HUES48 (cell line): ENCODE results near the gene EIF5A.
A peak's percentile ranks its signal among the peaks of the same experiment; 100 is the strongest.

ENCODE experiments used
- H3K27ac ChIP-seq: one replicate; pipeline ENCODE4 v1.7.0; 2013; ENCODE audit warnings: low read depth, low read length, inconsistent platforms
- H3K27me3 ChIP-seq: 2 replicates; pipeline ENCODE4 v1.6.1; 2013; ENCODE audit warnings: mild to moderate bottlenecking, low read length; ENCODE audit not compliant: control insufficient read depth, insufficient read depth
- H3K36me3 ChIP-seq: 2 replicates; pipeline ENCODE4 v1.6.1; 2013; ENCODE audit warnings: low read length; ENCODE audit not compliant: control insufficient read depth, insufficient read depth
- H3K4me1 ChIP-seq: 2 replicates; pipeline ENCODE4 v1.6.1; 2013; ENCODE audit warnings: mild to moderate bottlenecking, low read length; ENCODE audit not compliant: control insufficient read depth, insufficient read depth
- H3K4me3 ChIP-seq: 2 replicates; pipeline ENCODE4 v1.5.1; 2013; ENCODE audit warnings: mild to moderate bottlenecking, low read depth, low read length
- H3K9ac ChIP-seq: 2 replicates; pipeline ENCODE4 v1.6.1; 2013; ENCODE audit warnings: mild to moderate bottlenecking, low read depth, low read length, moderate library complexity
- H3K9me3 ChIP-seq: 2 replicates; pipeline ENCODE4 v1.6.1; 2013; ENCODE audit warnings: low read length; ENCODE audit not compliant: control insufficient read depth, insufficient read depth

EIF5A gene

DNA sequence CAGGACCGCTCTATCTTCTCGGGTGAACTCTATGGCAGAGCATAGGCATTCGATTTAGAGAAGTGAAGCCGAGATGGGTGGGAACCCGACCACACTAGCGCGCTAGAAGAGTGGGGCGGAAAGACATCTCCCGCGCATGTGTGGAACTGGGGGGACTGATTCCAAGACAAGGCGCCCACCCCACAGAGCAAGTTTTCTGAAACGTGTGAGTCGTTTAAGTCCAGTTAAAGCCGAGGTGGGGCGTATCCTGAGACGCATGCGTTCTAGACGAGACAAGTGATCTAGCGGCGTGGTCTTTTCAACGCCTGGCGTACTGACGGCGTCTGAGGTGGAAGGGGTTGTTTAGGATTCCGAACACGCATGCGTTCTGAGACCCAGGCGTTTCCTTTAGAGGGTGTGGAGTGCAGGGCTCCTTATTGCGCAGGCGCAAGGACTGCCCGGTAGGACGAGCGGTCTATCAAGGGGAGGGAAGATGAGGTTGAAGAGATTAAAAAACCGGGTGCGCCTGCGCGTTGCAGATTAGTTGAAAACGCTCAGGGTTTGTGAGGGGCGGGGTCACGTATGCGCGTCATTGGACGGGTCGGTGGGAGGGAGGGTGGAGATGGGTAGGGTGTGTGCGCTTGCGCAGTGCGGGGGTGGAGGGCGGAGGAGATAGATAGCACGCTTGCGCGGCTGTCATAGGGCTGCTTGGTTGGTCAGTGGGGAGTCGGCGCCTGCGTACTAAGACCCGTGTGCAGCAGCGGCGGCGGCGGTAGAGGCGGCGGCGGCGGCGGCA, at the start of gene EIF5A:
Gene EIF5A, plus strand, starts transcription at position 718 of the 775 bp plus-strand sequence. CDS start 2,008 bp downstream, outside the sequence.
- Histone ChIP-seq H3K4me3 (peak within 1 kb of the TSS; percentile 99), H3K27me3 (no peaks in the 10 kb centered on the region), H3K27ac (peak within 1 kb of the TSS; percentile 98), H3K9ac (peak within 1 kb of the TSS; percentile 95), H3K4me1 (peaks cover 10% of the 10 kb centered on the region; the same call in 1 of the 2 replicates), H3K36me3 (peaks cover 30% of the 10 kb centered on the region), H3K9me3 (no peaks in the 10 kb centered on the region)

DNA sequence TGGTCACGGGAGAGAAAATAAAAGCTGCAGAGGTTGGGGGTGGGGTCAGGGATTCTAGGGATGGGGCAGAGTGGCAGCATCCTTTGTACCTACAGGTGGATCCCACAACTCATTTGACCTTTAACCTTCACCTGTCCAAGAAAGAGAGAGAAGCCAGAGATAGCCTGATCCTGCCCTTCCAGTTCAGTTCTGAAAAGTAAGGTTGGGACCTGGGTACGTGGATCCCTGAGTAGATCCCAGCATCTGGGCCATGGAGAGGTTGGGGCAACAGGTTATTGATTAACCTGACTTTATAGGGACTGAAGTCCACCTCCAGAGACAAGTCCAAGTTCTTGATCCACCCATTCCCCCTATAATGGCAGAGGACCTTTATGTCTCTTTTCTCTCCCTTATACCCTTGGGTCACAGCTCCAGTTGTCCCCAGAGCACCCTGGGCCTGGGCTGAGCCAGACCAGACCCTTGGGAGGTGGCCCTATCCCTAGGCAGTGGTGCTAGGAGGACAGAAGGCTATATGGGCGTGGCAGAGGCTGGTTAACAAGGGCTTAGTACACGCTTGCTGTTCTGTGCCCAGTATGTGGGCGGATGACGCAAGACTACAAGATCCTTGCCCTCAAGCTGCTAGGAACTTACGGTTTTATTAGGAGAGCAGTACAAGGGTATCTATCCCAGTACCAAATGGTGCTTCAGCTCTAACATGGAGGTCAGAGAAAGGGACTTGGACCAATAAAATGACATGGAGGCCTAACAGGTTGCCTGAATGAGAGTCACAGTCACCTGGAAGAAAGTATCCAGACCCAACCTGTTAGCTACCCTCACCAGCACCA, 48.5 kb upstream of the EIF5A start:
- H3K4me1 ChIP-seq, result peaks cover 7% of the 10 kb centered on the region; the same call in 1 of the 2 replicates
- H3K9me3 ChIP-seq, result no peaks in the 10 kb centered on the region
- no peak overlapping the region for H3K27ac ChIP-seq
- H3K4me3 ChIP-seq, result no peak overlapping the region
- peaks cover 53% of the 10 kb centered on the region for H3K36me3 ChIP-seq
- H3K9ac ChIP-seq, result no peak overlapping the region
- no peaks in the 10 kb centered on the region for H3K27me3 ChIP-seq

DNA sequence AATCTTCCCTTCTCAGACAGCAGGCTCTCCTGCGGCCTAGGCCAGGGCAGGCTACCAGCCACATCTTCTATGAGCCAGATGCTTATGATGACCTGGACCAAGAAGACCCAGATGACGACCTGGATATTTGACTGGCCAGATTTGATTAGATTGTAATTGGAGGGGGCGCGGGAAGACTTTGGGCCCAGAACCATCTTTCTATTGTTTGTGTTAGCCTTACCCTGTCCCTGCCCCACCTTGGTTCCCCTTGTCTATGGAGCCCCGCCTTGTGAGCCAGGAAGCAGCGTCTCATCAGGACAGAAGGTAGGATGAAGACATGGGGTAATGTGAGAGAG, 47.9 kb upstream of the EIF5A start:
- Histone ChIP-seq H3K27ac (no peak overlapping the region), H3K9ac (no peak overlapping the region), H3K4me1 (peaks cover 13% of the 10 kb centered on the region; the same call in 1 of the 2 replicates), H3K36me3 (peaks cover 48% of the 10 kb centered on the region), H3K4me3 (no peak overlapping the region), H3K9me3 (no peaks in the 10 kb centered on the region), H3K27me3 (no peaks in the 10 kb centered on the region)

DNA sequence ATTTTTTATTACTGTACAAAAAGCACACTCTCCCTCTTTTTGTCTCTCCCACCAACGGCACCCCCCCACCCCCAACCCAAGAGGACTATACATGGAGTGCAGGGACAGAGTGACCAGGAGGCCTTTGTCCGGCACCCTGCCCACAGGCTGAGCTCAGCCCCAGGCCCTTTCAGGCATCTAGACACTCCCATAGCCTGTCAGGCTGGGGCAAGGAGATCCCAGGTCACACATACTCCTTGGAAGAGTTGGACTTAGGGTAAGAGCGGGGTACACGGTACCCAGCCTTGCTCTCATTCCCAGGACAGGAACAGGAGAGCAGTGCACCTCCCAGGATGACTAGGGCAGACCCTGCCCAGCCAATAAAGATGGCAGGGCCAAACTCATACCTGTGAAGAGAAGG, 47.3 kb upstream of the EIF5A start:
- H3K36me3 ChIP-seq, result peaks cover 42% of the 10 kb centered on the region

DNA sequence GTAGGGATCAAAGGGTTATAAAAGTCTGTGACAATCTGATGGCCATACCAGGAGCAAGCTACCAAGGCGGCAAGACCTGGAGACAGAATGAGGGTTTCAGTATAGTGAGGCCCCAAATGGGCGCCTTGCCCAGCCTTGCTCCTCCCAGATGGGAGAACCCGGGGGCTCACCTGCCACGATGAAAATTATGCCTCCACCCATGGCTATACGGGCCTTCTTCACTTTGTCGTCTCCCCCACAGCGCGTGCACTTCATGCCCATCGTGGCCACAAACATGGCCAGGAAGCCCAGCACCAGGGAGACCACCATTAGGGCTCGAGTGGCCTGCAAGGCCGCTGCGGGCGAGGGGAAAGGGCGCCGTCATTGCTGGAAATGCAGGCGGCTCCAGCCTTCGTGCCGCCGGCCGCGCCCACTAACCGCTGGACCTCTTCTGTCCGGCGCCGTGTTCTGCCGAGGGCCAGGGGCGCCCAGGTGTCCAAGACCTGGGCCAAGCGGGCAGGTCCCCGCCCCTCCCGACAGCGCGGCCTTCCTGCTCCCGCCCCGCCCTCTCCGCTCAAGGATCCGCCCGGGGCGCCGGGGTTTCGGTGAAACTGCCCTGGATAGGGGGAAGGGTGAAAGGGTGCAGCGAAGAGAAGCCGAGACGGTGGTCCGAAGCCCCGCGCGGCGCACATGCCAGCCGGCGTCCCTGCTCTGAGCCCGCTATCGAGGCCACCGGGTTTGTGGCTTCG, 46.6 kb upstream of the EIF5A start:
- peak overlapping the region; percentile 89 for H3K27ac ChIP-seq

More for the DNA sequence above, 47.3 kb upstream of the EIF5A start:
- Histone ChIP-seq H3K4me1 (peaks cover 14% of the 10 kb centered on the region; the same call in 1 of the 2 replicates), H3K27ac (peak overlapping the region; percentile 89), H3K27me3 (no peaks in the 10 kb centered on the region), H3K9ac (peak overlapping the region; percentile 99; the same call in 1 of the 2 replicates), H3K4me3 (peak overlapping the region; percentile 91), H3K9me3 (no peaks in the 10 kb centered on the region)

DNA sequence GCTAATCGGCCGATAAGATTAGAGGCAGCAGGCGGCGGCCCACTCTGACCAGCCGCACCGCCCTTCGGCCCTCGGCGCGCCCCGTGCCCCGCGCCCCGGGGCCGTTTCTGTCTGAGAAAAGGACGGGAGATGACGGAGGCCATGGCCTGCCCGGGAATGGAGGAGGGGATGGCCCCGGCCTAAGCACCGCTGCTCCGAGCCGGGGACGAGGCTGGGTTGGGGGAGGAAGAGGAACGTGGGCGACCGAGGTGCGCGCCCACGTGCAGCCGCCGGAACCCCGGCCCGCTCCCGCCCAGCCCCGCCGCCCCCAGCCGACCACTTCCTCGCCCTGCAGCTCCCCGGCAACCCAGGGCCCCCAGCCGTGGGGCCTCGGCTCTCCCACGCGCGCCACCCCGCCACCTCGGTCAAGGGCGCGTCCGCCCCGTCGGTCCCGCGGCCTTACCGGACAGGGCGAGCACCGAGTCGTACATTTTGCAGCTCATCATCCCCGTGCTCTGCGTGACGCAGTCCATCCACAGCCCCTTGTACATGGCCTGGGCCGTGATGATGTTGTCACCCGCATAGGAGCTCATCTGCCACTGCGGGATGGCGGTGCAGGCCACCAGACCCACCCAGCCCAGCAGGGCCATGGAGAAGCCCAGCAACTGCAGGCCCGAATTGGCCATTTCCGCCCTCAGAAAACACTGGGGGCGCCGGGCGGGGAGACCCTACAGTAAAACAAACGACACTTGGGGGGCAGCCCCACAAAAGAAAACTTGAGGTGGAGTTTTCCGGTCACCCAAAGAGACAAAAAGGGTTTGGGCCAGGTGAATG, 45.8 kb upstream of the EIF5A start:
- peak overlapping the region; percentile 89 for H3K27ac ChIP-seq
- H3K27me3 ChIP-seq, result no peaks in the 10 kb centered on the region
- peak overlapping the region; percentile 99 for H3K9ac ChIP-seq
- peaks cover 30% of the 10 kb centered on the region for H3K36me3 ChIP-seq
- H3K4me3 ChIP-seq, result peak overlapping the region; percentile 91
- H3K4me1 ChIP-seq, result peaks cover 14% of the 10 kb centered on the region; the same call in 1 of the 2 replicates
- no peaks in the 10 kb centered on the region for H3K9me3 ChIP-seq

More for the DNA sequence above, 46.6 kb upstream of the EIF5A start:
- Histone ChIP-seq H3K9ac (peak overlapping the region; percentile 99), H3K9me3 (no peaks in the 10 kb centered on the region), H3K4me3 (peak overlapping the region; percentile 91), H3K4me1 (peaks cover 14% of the 10 kb centered on the region; the same call in 1 of the 2 replicates), H3K27me3 (no peaks in the 10 kb centered on the region), H3K36me3 (peaks cover 38% of the 10 kb centered on the region)

DNA sequence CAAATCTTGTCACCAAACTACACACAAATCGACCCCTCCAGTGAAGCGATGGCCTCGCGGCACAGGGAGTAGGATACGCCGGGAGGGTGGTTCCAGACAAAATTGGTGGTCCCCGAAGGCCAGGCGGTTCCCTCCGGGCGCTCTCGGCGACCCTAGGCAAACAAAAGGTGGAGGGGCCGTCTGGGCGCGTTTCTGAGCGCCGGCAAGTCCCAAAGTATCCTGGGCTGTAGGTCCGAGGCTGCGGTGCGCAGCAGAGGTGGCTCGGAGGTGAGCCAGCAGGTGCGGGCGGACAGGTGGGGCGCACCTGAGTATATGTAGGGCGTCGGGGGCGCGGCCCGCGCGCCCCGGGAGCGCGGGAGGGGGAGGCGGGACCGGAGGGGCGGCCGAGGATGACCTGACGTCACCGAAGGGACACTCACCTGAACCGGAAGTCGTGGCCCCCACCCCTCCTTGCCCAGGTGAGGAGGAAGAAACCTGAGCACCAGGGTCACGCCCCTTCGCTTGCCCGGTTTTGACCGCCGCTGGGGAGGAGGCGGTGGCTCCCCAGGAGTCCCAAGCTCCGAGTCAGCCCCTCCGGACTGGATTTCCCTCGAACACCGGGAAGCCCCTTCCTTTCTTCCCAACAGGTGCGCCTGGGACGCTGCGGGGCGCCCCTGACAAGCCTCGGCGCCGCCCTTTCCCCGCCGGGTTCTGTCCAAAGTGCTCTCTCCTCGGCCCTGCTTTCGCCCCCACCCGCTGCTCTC, 45.1 kb upstream of the EIF5A start, which contains the start of gene CLDN7:
Gene CLDN7, minus strand, starts transcription at position 287 of the 743 bp plus-strand sequence. CDS start 435 bp downstream, outside the sequence.
- Histone ChIP-seq H3K27me3 (no peaks in the 10 kb centered on the region), H3K4me3 (peak within 1 kb of the TSS; percentile 91), H3K9me3 (no peaks in the 10 kb centered on the region), H3K27ac (peak within 1 kb of the TSS; percentile 89), H3K36me3 (peaks cover 22% of the 10 kb centered on the region), H3K9ac (peak within 1 kb of the TSS; percentile 99), H3K4me1 (peaks cover 14% of the 10 kb centered on the region; the same call in 1 of the 2 replicates)

DNA sequence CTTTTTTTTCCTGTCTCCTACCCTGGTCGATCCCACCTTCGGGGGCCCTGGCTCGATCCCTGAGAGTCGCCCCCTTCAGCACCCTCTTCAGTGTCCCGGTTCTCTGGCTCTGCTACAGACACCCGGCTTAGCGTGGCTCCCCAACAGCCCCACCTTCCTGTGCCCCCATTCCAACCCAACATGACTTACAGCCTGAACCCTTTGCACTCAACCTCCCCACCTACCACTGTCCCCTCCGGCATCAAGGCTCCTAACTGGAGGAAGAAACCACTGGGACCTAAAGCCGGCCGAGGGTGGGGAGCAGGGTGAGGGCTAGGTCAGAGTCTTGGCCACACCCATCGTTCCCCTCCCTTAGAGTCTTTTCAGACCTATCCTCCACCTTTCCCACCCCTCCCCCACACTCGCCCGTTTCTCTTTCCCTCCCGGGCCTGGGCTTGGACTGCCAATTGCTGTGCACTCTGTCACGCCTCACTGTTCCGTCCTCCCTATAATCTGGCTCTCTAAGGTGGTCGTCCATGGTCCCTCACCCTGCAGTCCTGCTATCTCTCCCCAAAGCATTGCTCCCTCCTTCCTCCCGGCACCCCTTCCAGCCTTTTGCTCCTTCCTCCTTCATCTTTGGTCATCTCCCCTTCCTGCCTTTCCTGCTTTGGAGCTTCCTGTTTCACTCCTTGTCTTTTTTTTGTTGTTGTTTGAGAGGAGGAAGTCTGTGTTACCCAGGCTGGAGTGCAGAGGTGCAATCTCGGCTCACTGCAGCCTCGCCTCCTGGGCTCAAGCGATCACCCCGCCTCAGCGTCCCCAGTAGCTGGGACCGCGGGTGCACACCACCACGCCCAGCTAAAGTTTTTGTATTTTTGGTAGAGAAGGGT, 44.3 kb upstream of the EIF5A start:
- peak overlapping the region; percentile 51 for H3K9ac ChIP-seq
- H3K4me3 ChIP-seq, result peak overlapping the region; percentile 91
- H3K27me3 ChIP-seq, result no peaks in the 10 kb centered on the region
- H3K4me1 ChIP-seq, result peaks cover 14% of the 10 kb centered on the region; the same call in 1 of the 2 replicates
- H3K9me3 ChIP-seq, result no peaks in the 10 kb centered on the region
- peak overlapping the region; percentile 89 for H3K27ac ChIP-seq
- peaks cover 19% of the 10 kb centered on the region for H3K36me3 ChIP-seq

DNA sequence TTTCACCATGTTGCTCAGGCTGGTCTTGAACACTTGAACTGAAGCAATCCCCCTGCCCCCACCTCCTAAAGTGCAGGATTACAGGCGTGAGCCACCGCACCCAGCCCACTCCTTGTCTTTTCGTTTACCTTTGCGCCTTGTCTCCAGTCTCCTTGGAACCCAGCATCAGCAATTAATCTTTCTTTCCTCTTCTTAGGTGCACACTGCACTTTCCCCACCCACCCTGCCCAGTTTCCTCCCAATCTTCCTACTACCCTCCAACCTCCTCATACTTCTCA, 43.7 kb upstream of the EIF5A start:
- H3K27ac ChIP-seq, result peak overlapping the region; percentile 89
- H3K9ac ChIP-seq, result peak overlapping the region; percentile 38; the same call in 1 of the 2 replicates
- peaks cover 14% of the 10 kb centered on the region; the same call in 1 of the 2 replicates for H3K4me1 ChIP-seq
- H3K4me3 ChIP-seq, result peak overlapping the region; percentile 91
- peaks cover 13% of the 10 kb centered on the region for H3K36me3 ChIP-seq
- H3K9me3 ChIP-seq, result no peaks in the 10 kb centered on the region
- no peaks in the 10 kb centered on the region for H3K27me3 ChIP-seq
